PC-9 (cell line): Measurements from ENCODE around the gene ANP32A.

Experiments
- CTCF ChIP-seq: fragments of 200-600 bp; sonication (generic); conservative IDR thresholded peaks from 2 replicates; pipeline ENCODE4 v1.6.1; 2017; ENCODE audit warnings: mixed run types, antibody characterized with exemption, mild to moderate bottlenecking, moderate library complexity
- EZH2 ChIP-seq: fragments of 200-600 bp; sonication (generic); IDR thresholded peaks from 2 replicates; pipeline ENCODE4 v1.8.0; 2017; ENCODE audit warnings: antibody characterized with exemption, low read depth

DNA sequence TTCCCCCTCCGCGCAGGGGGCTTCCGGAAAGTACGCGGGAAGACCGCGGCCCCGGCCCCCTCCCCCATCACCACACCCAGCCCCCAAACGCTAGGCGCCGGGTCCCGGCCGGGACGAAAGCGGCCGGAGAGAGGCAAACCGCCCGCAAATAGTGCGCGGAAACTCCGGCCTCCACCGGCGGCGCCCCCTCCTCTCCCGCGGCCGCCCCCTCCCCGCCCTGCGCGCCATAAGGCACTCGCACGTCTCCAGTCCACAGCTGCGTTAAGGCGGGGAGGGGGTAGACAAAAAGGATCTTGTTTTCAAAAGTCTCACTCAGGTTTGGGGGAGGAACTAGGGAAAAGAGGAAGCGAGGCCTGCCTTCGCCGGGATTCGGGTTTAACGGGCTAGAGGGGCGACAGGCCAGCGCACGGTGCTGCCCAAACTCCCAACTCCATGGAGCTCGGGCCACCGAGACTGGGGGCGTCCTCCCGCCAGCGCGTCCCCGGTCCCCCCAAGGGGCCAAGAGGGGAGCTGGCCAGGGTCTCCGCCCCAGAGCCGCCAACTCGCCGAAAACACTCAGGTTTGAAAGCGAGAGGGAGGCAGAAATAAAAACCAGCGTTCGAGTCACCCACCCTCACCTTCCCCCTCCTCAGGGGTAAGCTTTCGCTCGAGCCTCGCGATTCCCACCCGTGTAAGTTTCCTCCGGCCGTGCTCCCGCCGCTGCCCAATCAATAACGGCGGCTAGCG, 1.8 kb downstream of the ANP32A start:
- TF ChIP-seq EZH2 = no peak
- no peak for TF ChIP-seq CTCF
